Measurements from ENCODE around the gene FUT8.
"Not testable (repeated sequence)": the region's sequence is repeated elsewhere in the genome, so short reads cannot be mapped to it uniquely, and the experiment has no call there.

FUT8 gene

DNA sequence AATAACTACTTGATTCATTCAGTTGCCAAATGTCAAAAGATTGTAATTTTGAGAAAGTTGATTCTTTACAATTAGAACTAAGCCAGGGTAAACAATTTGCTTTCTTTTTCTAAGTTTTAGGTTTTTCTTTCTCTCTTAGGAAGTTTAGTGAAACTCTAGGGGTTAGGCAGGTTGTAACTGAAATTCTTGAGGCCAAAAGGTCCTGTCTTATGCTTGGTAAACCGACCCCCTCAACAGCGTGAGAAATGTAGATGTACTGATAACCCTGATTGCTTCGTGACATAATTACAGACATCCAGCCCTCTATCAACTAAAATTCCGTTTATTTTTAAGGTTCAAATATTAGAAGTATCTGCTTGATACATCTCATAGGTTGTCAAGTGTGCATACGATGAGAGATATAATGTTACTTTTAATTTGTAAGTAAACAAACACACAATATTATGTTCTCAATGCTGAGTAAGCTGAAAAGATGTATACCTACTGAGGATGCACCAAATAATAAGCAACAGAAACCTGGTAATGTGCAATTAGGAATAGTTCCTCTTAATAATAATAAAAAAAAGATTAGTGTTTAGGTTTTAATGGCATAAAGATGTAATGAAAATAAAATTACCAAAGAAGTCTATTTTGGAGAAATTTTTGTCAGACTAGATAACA is 7.2 kb downstream of the FUT8 start:
- DNase-seq: no peak

- no peak for DNase-seq
Measured at GRCh38 chr14:65421201-65421981, 8.9 kb downstream of the FUT8 start.

GRCh38 chr14:65422088-65422834 is 9.7 kb downstream of the FUT8 start:
- DNase-seq: no peak

DNA sequence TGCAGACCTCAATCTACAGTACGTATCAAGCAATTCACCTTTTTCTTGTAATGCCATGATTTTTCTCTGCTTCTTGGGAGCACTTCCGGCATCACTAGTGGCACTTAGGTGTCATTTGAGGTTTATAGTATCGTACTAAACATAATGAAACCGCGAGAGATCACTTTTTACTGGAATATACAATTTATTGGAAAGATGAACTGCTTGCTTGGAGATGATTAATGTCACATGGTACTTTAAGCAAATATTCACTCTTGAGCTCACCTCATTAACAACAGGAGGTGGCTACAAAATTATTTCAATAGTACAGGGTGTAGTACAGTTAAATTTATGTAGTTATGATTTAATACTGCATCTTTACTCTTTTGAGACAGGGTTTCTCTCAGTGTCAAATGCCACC is 11.5 kb downstream of the FUT8 start:
- no peak for DNase-seq

GRCh38 chr14:65424531-65424930 is 12.0 kb downstream of the FUT8 start:
- no peak for DNase-seq

- DNase-seq: no peak
Measured at GRCh38 chr14:65425885-65426284, 13.4 kb downstream of the FUT8 start.

GRCh38 chr14:65426902-65427301 is 14.4 kb downstream of the FUT8 start:
- DNase-seq: not testable (repeated sequence)

- no peak for DNase-seq
Measured at GRCh38 chr14:65428691-65429090, 16.2 kb downstream of the FUT8 start.

DNA sequence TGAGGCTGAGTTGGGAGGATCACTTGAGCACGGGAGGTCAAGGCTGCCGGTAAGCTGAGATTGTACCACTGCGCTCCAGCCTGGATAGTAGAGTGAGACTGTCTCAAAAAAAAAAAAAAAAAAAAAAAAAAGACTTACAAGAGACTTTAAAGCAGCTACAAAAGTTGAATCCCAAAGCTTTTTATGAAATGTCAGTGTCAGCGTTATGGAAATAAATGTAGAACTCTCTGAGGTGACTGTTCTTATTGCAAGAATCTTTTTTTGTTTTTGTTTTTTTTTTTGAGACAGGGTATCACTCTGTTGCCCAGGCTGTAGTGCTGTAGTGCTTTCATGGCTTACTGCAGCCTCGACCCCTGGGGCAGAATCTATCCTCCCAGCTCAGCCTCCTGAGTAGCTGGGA is 17.2 kb downstream of the FUT8 start:
- DNase-seq: no peak

DNA sequence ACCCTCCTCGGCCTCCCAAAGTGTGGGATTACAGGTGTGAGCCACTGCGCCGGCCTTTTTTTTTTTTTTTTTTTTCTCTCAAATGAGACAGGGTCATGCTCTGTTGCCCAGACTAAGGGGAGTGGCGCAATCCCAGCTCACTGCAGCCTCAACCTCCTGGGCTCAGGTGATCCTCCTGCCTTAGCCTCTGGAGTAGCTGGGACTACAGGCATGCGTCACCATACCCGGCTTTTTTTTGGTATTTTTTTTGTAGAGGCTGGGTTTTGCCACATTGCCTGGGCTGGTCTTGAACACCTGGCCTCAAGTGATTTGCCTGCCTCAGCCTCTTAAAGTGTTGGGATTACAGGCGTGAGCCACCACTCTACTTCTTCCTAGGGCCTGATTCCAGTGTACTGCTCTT is 18.7 kb downstream of the FUT8 start:
- no peak for DNase-seq

- DNase-seq: no peak
Measured at GRCh38 chr14:65431951-65432350, 19.4 kb downstream of the FUT8 start.

- no peak for DNase-seq
Measured at GRCh38 chr14:65432361-65432948, 19.9 kb downstream of the FUT8 start.

DNA sequence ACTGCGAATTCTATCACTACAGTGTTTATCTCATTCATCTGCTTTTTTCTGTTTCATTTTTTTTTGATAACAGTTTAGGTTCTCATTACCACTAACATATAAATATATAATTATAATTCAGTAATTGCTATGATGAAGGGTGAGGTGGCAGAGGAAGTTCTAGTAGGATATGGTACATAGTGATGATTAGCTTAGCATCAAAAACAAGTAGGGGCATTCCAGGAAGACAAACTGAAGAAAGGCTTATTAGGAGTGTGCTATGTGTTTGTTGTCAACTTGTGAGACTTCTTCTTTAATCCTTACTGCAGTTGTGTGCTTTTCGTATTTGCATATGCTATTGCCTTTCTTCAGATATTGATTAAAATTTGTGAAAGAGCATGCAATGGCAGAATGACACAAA is 20.6 kb downstream of the FUT8 start:
- no peak for DNase-seq

- no peak for DNase-seq
Measured at GRCh38 chr14:65433646-65434045, 21.1 kb downstream of the FUT8 start.

- no peak for DNase-seq
Measured at GRCh38 chr14:65434216-65434850, 21.8 kb downstream of the FUT8 start.

GRCh38 chr14:65438266-65438933 is 25.9 kb downstream of the FUT8 start:
- no peak for DNase-seq

- no peak for DNase-seq
Measured at GRCh38 chr14:65439117-65439516, 26.6 kb downstream of the FUT8 start.

DNA sequence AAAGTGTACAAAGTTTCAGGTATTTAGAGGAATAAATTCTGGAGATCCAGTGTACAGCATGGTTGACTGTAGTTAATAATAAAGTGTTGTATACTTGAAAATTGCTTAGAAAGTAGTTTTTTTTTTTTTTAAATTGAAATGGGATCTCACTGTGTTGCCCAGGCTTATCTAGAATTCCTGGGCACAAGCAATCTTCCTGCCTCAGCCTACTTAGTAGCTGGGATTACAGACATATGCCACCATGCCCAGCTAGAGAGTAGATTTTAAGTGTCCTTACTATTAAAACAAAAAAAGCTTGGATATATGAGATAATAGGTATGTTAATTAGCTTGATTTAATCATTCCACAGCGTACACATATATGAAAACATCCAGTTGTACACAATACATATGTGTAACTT is 27.7 kb downstream of the FUT8 start:
- DNase-seq: no peak

GRCh38 chr14:65444230-65444629 is 31.7 kb downstream of the FUT8 start:
- no peak for DNase-seq

DNA sequence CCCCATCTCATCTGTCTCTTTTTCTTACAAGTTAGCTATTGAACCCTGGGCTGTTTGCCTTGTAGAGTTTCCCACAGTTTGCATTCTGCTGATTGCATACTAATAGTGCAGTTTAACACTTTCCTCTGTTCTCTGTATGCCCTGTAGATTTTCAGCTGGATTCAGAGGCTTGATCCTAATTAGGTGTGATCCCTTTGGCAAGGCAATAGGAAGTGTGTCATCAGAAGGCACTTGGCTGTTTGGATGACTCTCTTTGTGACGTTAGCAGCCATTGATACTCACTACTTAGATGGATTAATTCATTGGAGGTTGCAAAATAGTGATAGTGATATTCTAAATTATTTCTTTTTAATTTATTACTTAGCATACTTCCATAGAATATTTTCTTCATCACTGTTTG is 33.6 kb downstream of the FUT8 start:
- DNase-seq: no peak

DNA sequence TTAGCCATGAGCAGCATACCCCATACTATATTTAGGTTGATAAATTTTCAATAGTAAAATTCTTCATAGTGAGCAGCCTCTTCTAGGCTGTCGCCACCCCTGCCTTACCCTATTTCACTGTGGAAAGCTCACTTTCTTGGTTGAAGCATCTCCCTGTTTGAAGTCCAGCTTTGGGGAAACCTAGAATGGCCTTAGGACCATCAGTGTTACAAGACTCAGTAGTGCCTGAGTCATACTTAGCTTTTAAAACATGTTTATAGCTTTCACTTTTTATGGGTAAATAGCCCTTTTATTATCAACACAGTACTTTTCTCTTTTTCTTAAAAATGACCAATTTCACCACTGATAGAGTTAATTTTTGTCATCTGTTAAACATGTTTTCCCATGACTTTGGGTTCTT is 37.1 kb downstream of the FUT8 start:
- no peak for DNase-seq

DNA sequence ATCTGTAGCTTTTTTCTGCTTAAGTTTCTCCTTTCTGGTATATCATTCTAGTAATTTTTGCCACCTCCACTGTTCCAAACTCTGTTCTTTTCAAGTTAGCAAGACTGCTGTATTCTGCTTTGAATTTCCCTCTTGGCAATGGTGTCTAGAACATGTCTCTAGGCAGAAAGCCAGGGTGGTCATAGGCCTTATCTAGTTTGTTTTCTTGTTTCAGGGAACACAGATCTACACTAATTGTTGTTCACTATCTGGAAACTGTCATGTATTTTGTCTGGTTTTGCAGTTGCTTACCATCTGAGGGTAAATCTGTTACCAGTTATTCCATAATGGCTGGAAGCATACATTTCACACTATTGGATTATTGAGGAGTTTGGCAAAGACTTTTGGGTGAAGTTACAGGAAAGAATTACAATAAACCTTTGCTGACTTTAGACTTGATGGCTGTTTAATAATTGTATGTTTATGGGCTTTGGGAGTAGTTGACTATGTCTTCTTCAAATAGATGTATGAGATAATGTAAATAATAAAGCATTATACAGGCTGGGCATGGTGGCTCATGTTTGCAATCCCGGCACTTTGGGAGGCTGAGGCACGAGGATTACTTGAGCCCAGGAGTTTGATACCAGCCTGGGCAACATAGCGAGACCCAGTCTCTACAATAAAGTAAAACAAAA is 41.4 kb downstream of the FUT8 start:
- DNase-seq: no peak

All from COR-L47 (cell line).